K562 (cell line): ENCODE data around the gene CACTIN. TPM values are rescaled to one million over a fixed set of nuclear protein-coding genes. Genes with fewer than 3 reads are reported as not detected.
A peak's percentile ranks its signal among the peaks of the same experiment; 100 is the strongest.

Source experiments
- ATAC-seq: fragments of 200-7000 bp; cut with Tn5 transposase; 3 replicates; pipeline ENCODE4 v1.9.1; 2020; ENCODE audit warnings: moderate library complexity
- BruUV-seq: library from RNA; stranded (reverse); fragments of 400-500 nt; replicated peaks from 2 replicates; lab custom pipeline; 2021; lab: Mats Ljungman, UMichigan
- CTCF ChIA-PET: fragments of 300-600 bp; formaldehyde crosslinking; extraction: SDS; loops from one replicate; lab custom pipeline; 2021; ENCODE audit warnings: low intra/inter-chr PET ratio; lab: Yijun Ruan, JAX
- POLR2A ChIA-PET: fragments of 300-600, 350-650 bp; sonication (Branson Sonifier 250); formaldehyde crosslinking; extraction: SDS; loops from one replicate; lab custom pipeline; 2021; ENCODE audit warnings: antibody characterized with exemption, inconsistent platforms; lab: Yijun Ruan, JAX
- DNase-seq, 4 experiments: peaks; one replicate each; pipeline versions ENCODE4 v3.0.0 to v3.0.0-alpha.2; 2011 to 2018; ENCODE audit warnings: low spot score in 3 of 4, mixed read lengths in 3 of 4; ENCODE audit errors: extremely low read depth in 1 of 4
- FAIRE-seq: peaks from 2 replicates; lab custom pipeline; 2011; peaks lifted over from hg19 to GRCh38; lab: Jason Lieb, UNC
- H2AFZ ChIP-seq: 2 replicates; pipeline ENCODE4 v1.6.0; 2011; ENCODE audit warnings: low read depth, low read length, control low read depth, inconsistent platforms
- H3K27ac ChIP-seq: fragments of 200-600 bp; 3 replicates; pipeline ENCODE4 v1.8.0; 2011; ENCODE audit warnings: low read depth, mild to moderate bottlenecking, control low read depth, inconsistent platforms, low read length, moderate library complexity, mixed read lengths; ENCODE audit errors: extremely low read depth
- H3K27me3 ChIP-seq, 2 experiments: fragments of 300-600 bp in 1 of 2; 2 replicates in 1 of 2; 3 replicates in 1 of 2; pipeline versions ENCODE4 v1.6.0 to v1.8.0; 2011; ENCODE audit warnings: inconsistent platforms in 2 of 2, low read length in 2 of 2, mild to moderate bottlenecking in 1 of 2, mixed read lengths in 1 of 2, moderate library complexity in 1 of 2; ENCODE audit not compliant: control insufficient read depth in 2 of 2, insufficient read depth in 2 of 2
- H3K36me3 ChIP-seq: fragments of 300-600 bp; 3 replicates; pipeline ENCODE4 v1.8.0; 2011; ENCODE audit warnings: mild to moderate bottlenecking, low read length, inconsistent platforms; ENCODE audit not compliant: control insufficient read depth, insufficient read depth
- H3K4me1 ChIP-seq, 2 experiments: fragments of 200-600 bp in 1 of 2; replicated peaks in 1 of 2; 2 replicates in 1 of 2; 3 replicates in 1 of 2; pipeline versions ENCODE4 v1.5.1 to v1.8.0; 2011; ENCODE audit warnings: inconsistent platforms in 2 of 2, low read length in 2 of 2, mild to moderate bottlenecking in 1 of 2, mixed read lengths in 1 of 2, moderate library complexity in 1 of 2; ENCODE audit not compliant: control insufficient read depth in 2 of 2, insufficient read depth in 2 of 2
- H3K4me2 ChIP-seq: 2 replicates; pipeline ENCODE4 v1.6.1; 2011; ENCODE audit warnings: low read length, control low read depth, inconsistent platforms, mixed read lengths; ENCODE audit not compliant: insufficient read depth
- H3K4me3 ChIP-seq: fragments of 200-600 bp; sonication (generic), shearing (Covaris generic); 2 replicates; pipeline ENCODE4 v1.5.1; 2016; ENCODE audit warnings: control low read depth, inconsistent platforms
- H3K79me2 ChIP-seq: fragments of 200-600 bp; 3 replicates; pipeline ENCODE4 v1.8.0; 2011; ENCODE audit warnings: low read length, inconsistent platforms; ENCODE audit not compliant: control insufficient read depth, insufficient read depth
- H3K9ac ChIP-seq, 2 experiments: 2 replicates each; pipeline versions ENCODE4 v1.6.0 to v1.6.1; 2011; ENCODE audit warnings: low read depth in 2 of 2, low read length in 2 of 2, control low read depth in 1 of 2, inconsistent platforms in 1 of 2, mild to moderate bottlenecking in 1 of 2, mixed read lengths in 1 of 2; ENCODE audit not compliant: insufficient read depth in 1 of 2
- H3K9me1 ChIP-seq: one replicate; pipeline ENCODE4 v1.6.0; 2011; ENCODE audit warnings: inconsistent platforms, mild to moderate bottlenecking, low read length, moderate library complexity; ENCODE audit not compliant: control insufficient read depth, insufficient read depth
- H3K9me3 ChIP-seq: replicated peaks from 2 replicates; pipeline ENCODE4 v1.5.1; 2011; ENCODE audit warnings: low read depth, low read length, inconsistent platforms; ENCODE audit not compliant: control insufficient read depth, insufficient read depth
- H4K20me1 ChIP-seq: replicated peaks from 2 replicates; pipeline ENCODE4 v1.6.1; 2011; ENCODE audit warnings: low read length, inconsistent platforms, mixed read lengths; ENCODE audit not compliant: control insufficient read depth, insufficient read depth
- ATF4 ChIP-seq: fragments of 450-650 bp; formaldehyde crosslinking; IDR thresholded peaks from 2 replicates; pipeline ENCODE4 v1.4.0; 2022; ENCODE audit warnings: mild to moderate bottlenecking, moderate library complexity
- BCL6 ChIP-seq: fragments of 250-450 bp; sonication (Bioruptor Pico); IDR thresholded peaks from 2 replicates; pipeline ENCODE4 v1.4.0; 2020
- CCNT2 ChIP-seq: IDR thresholded peaks from 2 replicates; pipeline ENCODE4 v1.6.1; 2011; ENCODE audit warnings: borderline replicate concordance, low read depth, mild to moderate bottlenecking, moderate library complexity, mixed read lengths, low read length; ENCODE audit not compliant: insufficient read length; ENCODE audit errors: extremely low read depth
- CGGBP1 ChIP-seq: fragments of 250-450 bp; sonication (Bioruptor Pico); IDR thresholded peaks from 2 replicates; pipeline ENCODE4 v1.9.0; 2021; ENCODE audit warnings: mild to moderate bottlenecking
- EHMT2 ChIP-seq: fragments of 450-650 bp; IDR thresholded peaks from 2 replicates; pipeline ENCODE4 v1.6.1; 2018; ENCODE audit warnings: antibody characterized with exemption
- ESRRA ChIP-seq: fragments of 450-650 bp; IDR thresholded peaks from 2 replicates; pipeline ENCODE4 v1.6.1; 2014; ENCODE audit warnings: low read depth, mild to moderate bottlenecking, moderate library complexity, borderline replicate concordance
- HMGN3 ChIP-seq: IDR thresholded peaks from 2 replicates; pipeline ENCODE4 v1.6.1; 2011; ENCODE audit warnings: borderline replicate concordance, low read depth, mild to moderate bottlenecking, mixed read lengths, low read length; ENCODE audit not compliant: insufficient read length; ENCODE audit errors: extremely low read depth
- KLF16 ChIP-seq: IDR thresholded peaks from 2 replicates; pipeline ENCODE4 v1.6.1; 2016; ENCODE audit warnings: antibody characterized with exemption
- MBD2 ChIP-seq: sonication (generic); IDR thresholded peaks from 2 replicates; pipeline ENCODE4 v1.6.1; 2016; ENCODE audit warnings: low read depth, borderline replicate concordance
- MNT ChIP-seq, 2 experiments: fragments of 450-650 bp; conservative IDR thresholded peaks; 2 replicates each; pipeline ENCODE4 v1.6.1; 2017; ENCODE audit warnings: mild to moderate bottlenecking in 2 of 2, moderate library complexity in 2 of 2
- MYC ChIP-seq, 2 experiments: fragments of 250-450 bp in 1 of 2; sonication (Bioruptor Pico) in 1 of 2; IDR thresholded peaks; 2 replicates each; pipeline versions ENCODE4 v1.5.1 to v1.6.1; 2012 to 2021; ENCODE audit warnings: low read depth in 2 of 2, borderline replicate concordance in 1 of 2, improper control_type of control experiment in 1 of 2, low read length in 1 of 2, mild to moderate bottlenecking in 1 of 2, moderate library complexity in 1 of 2
- RFX7 ChIP-seq: fragments of 250-450 bp; sonication (Bioruptor Pico); IDR thresholded peaks from 2 replicates; pipeline ENCODE4 v1.5.1; 2021; ENCODE audit warnings: mild to moderate bottlenecking
- SRSF1 ChIP-seq: fragments of 200-400 bp; formaldehyde crosslinking; IDR thresholded peaks from 2 replicates; pipeline ENCODE4 v1.6.1; 2017; ENCODE audit warnings: mild to moderate bottlenecking, low read depth, low read length, moderate library complexity
- TFAP4 ChIP-seq: sonication (generic); formaldehyde crosslinking; IDR thresholded peaks from 2 replicates; pipeline ENCODE4 v1.8.0; 2022; ENCODE audit warnings: missing genetic modification reagents, mild to moderate bottlenecking, moderate library complexity, borderline replicate concordance
- TOE1 ChIP-seq, 2 experiments: fragments of 450-650 bp in 1 of 2; sonication (generic) in 1 of 2; formaldehyde crosslinking in 1 of 2; IDR thresholded peaks; 2 replicates each; pipeline versions ENCODE4 v1.7.1 to v1.8.0; 2016 to 2022; ENCODE audit warnings: borderline replicate concordance in 2 of 2, mild to moderate bottlenecking in 2 of 2, antibody characterized with exemption in 1 of 2, inconsistent platforms in 1 of 2, low read depth in 1 of 2, missing genetic modification reagents in 1 of 2, moderate library complexity in 1 of 2
- YBX1 ChIP-seq: fragments of 450-650 bp; IDR thresholded peaks from 2 replicates; pipeline ENCODE4 v1.7.1; 2016; ENCODE audit warnings: mild to moderate bottlenecking
- ZNF696 ChIP-seq: fragments of 250-450 bp; sonication (Bioruptor Pico); conservative IDR thresholded peaks from 2 replicates; pipeline ENCODE4 v1.4.0; 2020; ENCODE audit warnings: mild to moderate bottlenecking, moderate library complexity
- WGBS: fragments of 100-300 bp; shearing (Covaris generic); methylation state at CpG from one replicate; pipeline ENCODE4 v1.1.6; 2016; ENCODE audit warnings: low coverage, mixed read lengths; ENCODE audit not compliant: insufficient coverage; ENCODE audit errors: missing lambda C conversion rate; 5-methylcytosine and 5-hydroxymethylcytosine counted together
- in situ Hi-C: fragments of 300-500 bp; cut with MboI; formaldehyde crosslinking; loops from 4 replicates; pipeline ENCODE4 v1.15.0; 2018; ENCODE audit warnings: inconsistent platforms, mixed read lengths
- intact Hi-C: fragments of 100-400 bp; cut with micrococcal nuclease; formaldehyde crosslinking; loops from 2 replicates; pipeline ENCODE4 v1.14.2; 2022
- polyA plus RNA-seq, 8 experiments: library from polyadenylated mRNA; depleted of rRNA in 4 of 8; stranded (reverse) in 5 of 8; unstranded in 3 of 8; fragments of >200 nt; fragmentation: Nextera tagmentation in 2 of 8; fragmentation: Illumina TruSeq in 1 of 8; extraction: Ambion mirVana in 2 of 8; extraction: Trizol in 1 of 8; gene quantifications; 2 replicates each; pipeline versions ENCODE4 v1.2.1 to v1.2.3, GENCODE V29; 2011 to 2014; ENCODE audit warnings: inconsistent platforms in 1 of 8, missing spikeins in 1 of 8
- total RNA-seq, 7 experiments: library from RNA; depleted of rRNA in 6 of 7; stranded (reverse); fragments of >200 nt in 6 of 7; fragmentation: Illumina TruSeq in 2 of 7; extraction: Trizol in 2 of 7; gene quantifications; 2 replicates each; pipeline versions ENCODE4 v1.2.1 to v1.2.3, GENCODE V29; 2011 to 2021; ENCODE audit warnings: low replicate concordance in 1 of 7

CACTIN gene
- total and polyA plus RNA-seq, 9 of the 15 experiments (the other 6 are each of a cell fraction or from before 2014, with no cell fraction given) = 0.15 to 49.2 (median 15.0) TPM

GRCh38 chr19:3572132-3572854, 54.3 kb downstream of the CACTIN start:
- in situ Hi-C loops (no loop called here), intact Hi-C loops (loop anchor here (2.0 kb wide), 1 partner anchor 15 kb away; the partner anchor contains the start of gene MFSD12)
- FAIRE-seq (peak; percentile 99), ATAC-seq (peak; percentile 92), DNase-seq (peak; percentile 93 to 100 (median 96))
- no peaks in the 10 kb centered on the region for H3K27me3 ChIP-seq
- H3K27ac ChIP-seq = no peak overlapping the region
- peak overlapping the region in 1 of 2 experiments; percentile 22; a peak in 2 of 4 replicates for H3K9ac ChIP-seq
- peaks cover 25 to 62% of the 10 kb centered on the region in 2 experiments for H3K4me1 ChIP-seq
- ChIA-PET CTCF (no interaction called here), POLR2A (no interaction called here)
- H3K36me3 ChIP-seq = peaks cover 31% of the 10 kb centered on the region
- no peaks in the 10 kb centered on the region for H3K9me3 ChIP-seq
- WGBS = 7% methylated on average over 40 of the region's 48 CpGs
- peak overlapping the region; percentile 53 for H3K4me2 ChIP-seq
- no TSS peak for BruUV-seq
- peak overlapping the region; percentile 98 for H3K4me3 ChIP-seq
- peaks cover 3% of the 10 kb centered on the region; the same call in 1 of the 2 replicates for H4K20me1 ChIP-seq
- H3K79me2 ChIP-seq = peaks cover 20% of the 10 kb centered on the region
- peak overlapping the region; percentile 37 for H2AFZ ChIP-seq
- no peaks in the 10 kb centered on the region for H3K9me1 ChIP-seq
- no peak for TF ChIP-seq YBX1
- no peak for TF ChIP-seq CGGBP1
- TF ChIP-seq ATF4 = no peak
- TF ChIP-seq HMGN3 = peak; percentile 80
- TF ChIP-seq MYC (IDR thresholded peaks at IDR 0.05; ENCODE audit: low read depth, low read length) = 0 out of 2 replicates have a peak, but pooled peaks have one; percentile 12
- TF ChIP-seq MYC (CRISPR knock-in tag; IDR thresholded peaks at IDR 0.05; ENCODE audit: borderline replicate concordance, low read depth) = no peak
- TF ChIP-seq SRSF1 = no peak
- TF ChIP-seq CCNT2 = peak; percentile 83
- TF ChIP-seq EHMT2 = no peak
- peak; percentile 81 for TF ChIP-seq TFAP4 (CRISPR knock-in tag)
- TF ChIP-seq RFX7 = no peak
- no peak for TF ChIP-seq ZNF696 (CRISPR knock-in tag)
- TF ChIP-seq KLF16 = peak; percentile 79
- TF ChIP-seq ESRRA = peak; percentile 49; the same call in 1 of the 2 replicates
- TF ChIP-seq BCL6 = no peak
- TF ChIP-seq MNT (conservative IDR thresholded peaks at IDR 0.05) = peak in 1 of 2 experiments; percentile 61; a peak in 3 of 4 replicates
- TF ChIP-seq TOE1 (IDR thresholded peaks at IDR 0.05; ENCODE audit: borderline replicate concordance) = peak; percentile 62; the same call in 1 of the 2 replicates
- TF ChIP-seq TOE1 (CRISPR knock-in tag; IDR thresholded peaks at IDR 0.05; ENCODE audit: borderline replicate concordance, low read depth) = no peak
- TF ChIP-seq MBD2 = peak; percentile 87
